Right atrium auricular region (tissue), 2 donors: ENCODE results near the gene AIRE. TPM values are rescaled to one million over a fixed set of nuclear protein-coding genes. Genes with fewer than 3 reads are reported as not detected.

Source experiments
- DNase-seq: peaks from one replicate; pipeline ENCODE4 v3.0.0-alpha.2; 2019; ENCODE audit warnings: low spot score
- H3K27ac ChIP-seq, 2 donors: fragments of 200-600 bp; sonication (generic); 1 replicate in 1 of 2; 2 replicates in 1 of 2; pipeline ENCODE4 v1.5.1; 2016 to 2019
- H3K27me3 ChIP-seq, 2 donors: fragments of 200-600 bp; sonication (generic); one replicate each; pipeline versions ENCODE4 v1.5.1 to v1.6.0; 2017 to 2019
- H3K36me3 ChIP-seq: fragments of 200-600 bp; sonication (generic); one replicate; pipeline ENCODE4 v1.5.1; 2016
- H3K4me1 ChIP-seq, 2 donors: fragments of 200-600 bp; sonication (generic); one replicate each; pipeline versions ENCODE4 v1.5.1 to v1.6.0; 2017 to 2019
- H3K4me3 ChIP-seq, 2 donors: fragments of 200-600 bp; sonication (generic); 1 replicate in 1 of 2; 2 replicates in 1 of 2; pipeline ENCODE4 v1.5.1; 2017 to 2019; ENCODE audit warnings: mild to moderate bottlenecking in 1 of 2, moderate library complexity in 1 of 2
- H3K9me3 ChIP-seq, 2 donors: fragments of 200-600 bp; sonication (generic); one replicate each; pipeline ENCODE4 v1.5.1; 2019
- CTCF ChIP-seq, 2 donors: fragments of 200-600 bp; sonication (generic); IDR thresholded peaks; one replicate each; pipeline ENCODE4 v1.5.1; 2019; ENCODE audit warnings: antibody characterized with exemption in 2 of 2
- total RNA-seq, 2 donors: library from RNA; depleted of rRNA; stranded (reverse); fragments of >200 nt; gene quantifications; one replicate each; pipeline ENCODE4 v1.1.0, GENCODE V29; 2016

The AIRE gene
- total RNA-seq, 2 donors from 2014 or later, result not detected

- Histone ChIP-seq H3K9me3 (no peaks in the 10 kb centered on the region), H3K4me1 (peaks cover 0 to 6% of the 10 kb centered on the region in 2 donors), H3K27ac (no peak overlapping the region), H3K36me3 (peaks cover 23% of the 10 kb centered on the region), H3K27me3 (no peaks in the 10 kb centered on the region), H3K4me3 (no peak overlapping the region)
- no peak for DNase-seq
- no peak for TF ChIP-seq CTCF (IDR thresholded peaks at IDR 0.05)
These were observed 47.3 kb downstream of the AIRE start for GRCh38 chr21:44332965-44333364.

GRCh38 chr21:44333509-44334328, 48.0 kb downstream of the AIRE start:
- no peak for TF ChIP-seq CTCF (IDR thresholded peaks at IDR 0.05)
- H3K27ac ChIP-seq, result no peak overlapping the region
- no peaks in the 10 kb centered on the region for H3K27me3 ChIP-seq
- DNase-seq, result no peak
- H3K4me1 ChIP-seq, result peaks cover 0 to 11% of the 10 kb centered on the region in 2 donors
- peaks cover 23% of the 10 kb centered on the region for H3K36me3 ChIP-seq
- no peak overlapping the region for H3K4me3 ChIP-seq
- no peaks in the 10 kb centered on the region for H3K9me3 ChIP-seq

- no peak for DNase-seq
- H3K27me3 ChIP-seq, result no peaks in the 10 kb centered on the region
- no peak overlapping the region for H3K4me3 ChIP-seq
- no peaks in the 10 kb centered on the region for H3K9me3 ChIP-seq
- H3K27ac ChIP-seq, result no peak overlapping the region
- peaks cover 23% of the 10 kb centered on the region for H3K36me3 ChIP-seq
- no peak for TF ChIP-seq CTCF (IDR thresholded peaks at IDR 0.05)
- peaks cover 0 to 11% of the 10 kb centered on the region in 2 donors for H3K4me1 ChIP-seq
These were observed 48.8 kb downstream of the AIRE start for GRCh38 chr21:44334329-44335030.

GRCh38 chr21:44335266-44336059, 49.8 kb downstream of the AIRE start:
- Histone ChIP-seq H3K27ac (no peak overlapping the region), H3K9me3 (no peaks in the 10 kb centered on the region), H3K4me1 (peaks cover 0 to 18% of the 10 kb centered on the region in 2 donors), H3K36me3 (peaks cover 23% of the 10 kb centered on the region), H3K4me3 (no peak overlapping the region), H3K27me3 (no peaks in the 10 kb centered on the region)
- DNase-seq, result no peak
- TF ChIP-seq CTCF (IDR thresholded peaks at IDR 0.05), result no peak

- no peak overlapping the region for H3K4me3 ChIP-seq
- H3K27ac ChIP-seq, result no peak overlapping the region
- H3K27me3 ChIP-seq, result no peaks in the 10 kb centered on the region
- peaks cover 0 to 18% of the 10 kb centered on the region in 2 donors for H3K4me1 ChIP-seq
- DNase-seq, result no peak
- H3K36me3 ChIP-seq, result peaks cover 15% of the 10 kb centered on the region
- no peaks in the 10 kb centered on the region for H3K9me3 ChIP-seq
- no peak for TF ChIP-seq CTCF (IDR thresholded peaks at IDR 0.05)
These were observed 51.8 kb downstream of the AIRE start for GRCh38 chr21:44337449-44337848.
